Nephron (organoid): ENCODE measurements around the gene EMP1.

ENCODE experiments used
- H3K27ac Mint-ChIP-seq, 3 experiments: 2 replicates each; pipeline ENCODE4 v1.8.0; 2020; ENCODE audit warnings: mixed read lengths in 3 of 3, mild to moderate bottlenecking in 2 of 3, moderate library complexity in 1 of 3
- H3K27me3 Mint-ChIP-seq: 2 replicates; pipeline ENCODE4 v1.8.0; 2021; ENCODE audit warnings: low read depth, mild to moderate bottlenecking, moderate library complexity, mixed read lengths
- H3K36me3 Mint-ChIP-seq: 2 replicates; pipeline ENCODE4 v1.8.0; 2020; ENCODE audit warnings: low read depth, mixed read lengths
- H3K4me1 Mint-ChIP-seq: 2 replicates; pipeline ENCODE4 v1.8.0; 2020; ENCODE audit warnings: mixed read lengths
- H3K4me3 Mint-ChIP-seq, 3 experiments: 2 replicates each; pipeline ENCODE4 v1.8.0; 2020; ENCODE audit warnings: mild to moderate bottlenecking in 3 of 3, mixed read lengths in 3 of 3, moderate library complexity in 2 of 3
- H3K9me3 Mint-ChIP-seq: 2 replicates; pipeline ENCODE4 v1.8.0; 2020; ENCODE audit warnings: mixed read lengths
- CTCF ChIP-seq, 3 experiments: fragments of 200-600 bp; sonication (generic); IDR thresholded peaks; one replicate each; pipeline ENCODE4 v1.5.0; 2021; ENCODE audit warnings: antibody characterized with exemption in 3 of 3; ENCODE audit not compliant: unreplicated experiment in 3 of 3

EMP1 gene

GRCh38 chr12:13167906-13168305, 28.6 kb upstream of the EMP1 start:
- Mint-ChIP-seq H3K27me3 (no peaks in the 10 kb centered on the region), H3K4me1 (peaks cover 35% of the 10 kb centered on the region), H3K36me3 (no peaks in the 10 kb centered on the region), H3K4me3 (no peak overlapping the region), H3K9me3 (peaks cover 2% of the 10 kb centered on the region), H3K27ac (no peak overlapping the region)
- TF ChIP-seq CTCF (IDR thresholded peaks at IDR 0.05; ENCODE audit: unreplicated experiment in 3 of 3) = no peak

- Mint-ChIP-seq H3K4me1 (peaks cover 48% of the 10 kb centered on the region), H3K4me3 (no peak overlapping the region), H3K27ac (peak overlapping the region in 1 of 3 experiments; percentile 96), H3K36me3 (no peaks in the 10 kb centered on the region), H3K9me3 (peaks cover 2% of the 10 kb centered on the region), H3K27me3 (no peaks in the 10 kb centered on the region)
- TF ChIP-seq CTCF (IDR thresholded peaks at IDR 0.05; ENCODE audit: unreplicated experiment in 3 of 3) = no peak
Measured at GRCh38 chr12:13169272-13169671, 27.3 kb upstream of the EMP1 start.

GRCh38 chr12:13170892-13171490, 25.5 kb upstream of the EMP1 start:
- H3K36me3 Mint-ChIP-seq = no peaks in the 10 kb centered on the region
- no peak overlapping the region for H3K4me3 Mint-ChIP-seq
- peaks cover 2% of the 10 kb centered on the region for H3K9me3 Mint-ChIP-seq
- peak overlapping the region; percentile 51 to 96 (median 95) for H3K27ac Mint-ChIP-seq
- no peak for TF ChIP-seq CTCF (IDR thresholded peaks at IDR 0.05; ENCODE audit: unreplicated experiment in 3 of 3)
- H3K4me1 Mint-ChIP-seq = peaks cover 57% of the 10 kb centered on the region
- no peaks in the 10 kb centered on the region for H3K27me3 Mint-ChIP-seq

- Mint-ChIP-seq H3K9me3 (peaks cover 2% of the 10 kb centered on the region), H3K27ac (peak overlapping the region; percentile 93 to 96 (median 95)), H3K27me3 (no peaks in the 10 kb centered on the region), H3K4me1 (peaks cover 65% of the 10 kb centered on the region), H3K4me3 (peak overlapping the region in 2 of 3 experiments; percentile 33 to 35), H3K36me3 (no peaks in the 10 kb centered on the region)
- no peak for TF ChIP-seq CTCF (IDR thresholded peaks at IDR 0.05; ENCODE audit: unreplicated experiment in 3 of 3)
Measured at GRCh38 chr12:13171921-13172859, 24.3 kb upstream of the EMP1 start.

GRCh38 chr12:13173012-13173932, 23.3 kb upstream of the EMP1 start:
- H3K27ac Mint-ChIP-seq = peak overlapping the region; percentile 93 to 96 (median 95)
- peak overlapping the region in 2 of 3 experiments; percentile 35 to 39 for H3K4me3 Mint-ChIP-seq
- H3K4me1 Mint-ChIP-seq = peaks cover 76% of the 10 kb centered on the region
- no peaks in the 10 kb centered on the region for H3K9me3 Mint-ChIP-seq
- H3K27me3 Mint-ChIP-seq = no peaks in the 10 kb centered on the region
- TF ChIP-seq CTCF (IDR thresholded peaks at IDR 0.05; ENCODE audit: unreplicated experiment in 3 of 3) = no peak
- no peaks in the 10 kb centered on the region for H3K36me3 Mint-ChIP-seq
